ENCODE results near the gene IVL.

The IVL gene

DNA sequence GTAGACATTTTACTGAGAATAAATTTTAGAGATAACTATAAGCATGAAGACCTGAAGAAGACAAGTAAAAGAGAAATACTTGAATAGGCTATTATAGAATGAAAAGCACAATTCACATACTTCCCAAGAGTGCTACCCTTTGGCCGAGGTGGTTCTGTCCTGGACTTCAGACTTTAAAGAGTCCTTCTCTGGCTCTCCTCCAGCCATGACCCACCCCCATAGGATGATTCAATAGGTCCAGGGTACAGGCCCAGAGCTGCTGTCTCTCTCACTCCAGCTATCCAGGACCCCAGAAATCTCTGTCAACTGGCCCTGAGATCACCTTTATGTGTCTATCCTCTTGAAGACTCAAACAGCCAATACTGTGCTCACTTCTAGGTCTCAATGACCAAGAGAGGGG, 31.5 kb upstream of the IVL start:
- Mint-ChIP-seq H3K9me3 (peaks cover 2% of the 10 kb centered on the region), H3K4me1 (no peaks in the 10 kb centered on the region), H3K27ac (no peak overlapping the region), H3K4me3 (no peak overlapping the region), H3K36me3 (ENCODE audit: low read depth) (no peaks in the 10 kb centered on the region), H3K27me3 (ENCODE audit: low read depth) (peaks cover 8% of the 10 kb centered on the region)
- TF ChIP-seq CTCF (IDR thresholded peaks at IDR 0.05; ENCODE audit: unreplicated experiment in 3 of 3): no peak

GRCh38 chr1:152878042-152878441, 30.3 kb upstream of the IVL start, which contains the start of gene SMCP:
Gene SMCP, plus strand, starts transcription at chr1:152878322. Its CDS starts 6,101 bp downstream, at chr1:152884423.
- peaks cover 8% of the 10 kb centered on the region for H3K27me3 Mint-ChIP-seq (ENCODE audit: low read depth)
- no peak within 1 kb of the TSS for H3K27ac Mint-ChIP-seq
- H3K4me1 Mint-ChIP-seq: no peaks in the 10 kb centered on the region

GRCh38 chr1:152879559-152880198, 28.7 kb upstream of the IVL start:
- Mint-ChIP-seq H3K9me3 (peaks cover 2% of the 10 kb centered on the region), H3K36me3 (ENCODE audit: low read depth) (no peaks in the 10 kb centered on the region), H3K4me3 (no peak overlapping the region), H3K27me3 (ENCODE audit: low read depth) (peaks cover 17% of the 10 kb centered on the region), H3K4me1 (no peaks in the 10 kb centered on the region), H3K27ac (no peak overlapping the region)
- TF ChIP-seq CTCF (IDR thresholded peaks at IDR 0.05; ENCODE audit: unreplicated experiment in 3 of 3): no peak

More at GRCh38 chr1:152878042-152878441, 30.3 kb upstream of the IVL start, which contains the start of gene SMCP:
- TF ChIP-seq CTCF (IDR thresholded peaks at IDR 0.05; ENCODE audit: unreplicated experiment in 3 of 3): no peak
- Mint-ChIP-seq H3K9me3 (peaks cover 2% of the 10 kb centered on the region), H3K36me3 (ENCODE audit: low read depth) (no peaks in the 10 kb centered on the region), H3K4me3 (no peak within 1 kb of the TSS)

- Mint-ChIP-seq H3K9me3 (peaks cover 2% of the 10 kb centered on the region), H3K27ac (no peak overlapping the region), H3K4me3 (no peak overlapping the region), H3K27me3 (ENCODE audit: low read depth) (peaks cover 20% of the 10 kb centered on the region), H3K4me1 (no peaks in the 10 kb centered on the region), H3K36me3 (ENCODE audit: low read depth) (no peaks in the 10 kb centered on the region)
- no peak for TF ChIP-seq CTCF (IDR thresholded peaks at IDR 0.05; ENCODE audit: unreplicated experiment in 3 of 3)
Measured at GRCh38 chr1:152880316-152880715, 28.0 kb upstream of the IVL start.

DNA sequence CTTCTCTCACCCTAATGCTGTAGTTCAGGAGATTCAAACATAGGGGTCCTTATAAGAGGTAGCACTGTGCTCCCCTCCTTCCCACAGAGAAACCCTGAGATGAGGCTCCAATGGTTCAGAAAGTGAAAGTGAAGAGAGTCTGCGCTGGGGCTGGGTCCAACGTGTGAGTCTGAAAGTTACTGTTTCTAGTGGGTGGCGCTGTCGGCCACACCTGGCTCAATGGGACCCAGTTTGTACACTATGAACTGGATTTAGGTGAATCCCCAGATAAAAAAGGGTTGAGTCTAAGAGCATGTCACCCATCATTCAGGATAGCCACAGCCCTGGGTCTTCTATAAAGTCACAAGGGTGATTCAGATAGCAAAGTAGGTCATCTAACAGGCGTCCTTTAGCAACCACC, 27.4 kb upstream of the IVL start:
- H3K36me3 Mint-ChIP-seq (ENCODE audit: low read depth): no peaks in the 10 kb centered on the region
- H3K9me3 Mint-ChIP-seq: peaks cover 2% of the 10 kb centered on the region
- no peak overlapping the region for H3K4me3 Mint-ChIP-seq
- peaks cover 20% of the 10 kb centered on the region for H3K27me3 Mint-ChIP-seq (ENCODE audit: low read depth)
- H3K4me1 Mint-ChIP-seq: no peaks in the 10 kb centered on the region
- no peak for TF ChIP-seq CTCF (IDR thresholded peaks at IDR 0.05; ENCODE audit: unreplicated experiment in 3 of 3)
- no peak overlapping the region for H3K27ac Mint-ChIP-seq

DNA sequence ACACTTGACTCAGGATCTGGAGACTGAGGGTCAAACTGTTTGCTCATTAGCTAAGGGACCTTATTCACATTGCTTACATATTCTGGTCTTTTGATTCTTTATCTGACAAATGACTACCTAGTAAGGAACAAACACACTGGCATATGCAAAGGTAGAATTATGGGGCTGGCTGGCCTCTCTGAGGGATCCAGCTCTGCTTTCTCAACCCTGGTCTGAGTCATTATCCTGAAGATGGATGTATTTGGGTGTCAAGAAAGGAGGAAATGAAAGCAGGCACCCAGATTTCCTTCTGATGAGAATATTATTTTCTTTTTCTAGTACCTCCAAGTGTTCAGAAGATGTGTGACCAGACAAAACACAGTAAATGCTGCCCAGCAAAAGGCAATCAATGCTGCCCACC, 24.3 kb upstream of the IVL start:
- H3K36me3 Mint-ChIP-seq (ENCODE audit: low read depth): no peaks in the 10 kb centered on the region
- H3K4me3 Mint-ChIP-seq: no peak overlapping the region
- H3K27me3 Mint-ChIP-seq (ENCODE audit: low read depth): peaks cover 15% of the 10 kb centered on the region
- peaks cover 2% of the 10 kb centered on the region for H3K9me3 Mint-ChIP-seq
- H3K27ac Mint-ChIP-seq: no peak overlapping the region
- no peak for TF ChIP-seq CTCF (IDR thresholded peaks at IDR 0.05; ENCODE audit: unreplicated experiment in 3 of 3)
- no peaks in the 10 kb centered on the region for H3K4me1 Mint-ChIP-seq
